Suprapubic skin (tissue), 4 donors: ENCODE data around the gene TFF2.

Experiments used
- POLR2A ChIP-seq, 2 donors: fragments of 450-650 bp; IDR thresholded peaks; one replicate each; pipeline ENCODE4 v1.6.1; 2017; ENCODE audit warnings: antibody characterized with exemption in 2 of 2, mild to moderate bottlenecking in 2 of 2, moderate library complexity in 2 of 2
- POLR2AphosphoS5 ChIP-seq, 3 donors: sonication (generic); formaldehyde crosslinking; IDR thresholded peaks; one replicate each; pipeline ENCODE4 v1.6.1; 2017; ENCODE audit warnings: antibody characterized with exemption in 3 of 3
- TF ChIP-seq, protein P1 (sequence below), 2 donors: fragments of 200-600 bp in 1 of 2; fragments of 450-650 bp in 1 of 2; sonication (generic) in 1 of 2; IDR thresholded peaks; one replicate each; pipeline ENCODE4 v1.5.1; 2016 to 2019; ENCODE audit warnings: antibody characterized with exemption in 2 of 2, mild to moderate bottlenecking in 1 of 2, moderate library complexity in 1 of 2

DNA sequence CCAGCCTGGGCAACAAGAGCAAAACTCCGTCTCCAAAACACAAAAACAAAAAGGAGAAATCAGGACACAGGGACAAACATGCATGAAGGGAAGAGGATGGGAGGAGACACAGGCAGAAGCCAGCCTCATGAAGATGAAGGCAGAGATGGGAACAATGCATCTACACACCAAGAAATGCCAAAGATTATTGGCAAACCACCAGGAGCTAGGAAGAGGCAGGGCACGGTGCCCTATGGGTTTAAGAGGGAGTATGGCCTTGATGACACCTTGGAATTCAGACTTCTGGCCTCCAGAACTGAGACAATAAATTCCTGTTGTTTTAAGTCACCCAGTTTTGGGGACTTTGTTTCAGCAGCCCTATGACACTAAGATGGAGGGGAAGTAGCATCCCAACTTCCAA lies 39.9 kb upstream of the TFF2 start:
- TF ChIP-seq, protein P1, sequence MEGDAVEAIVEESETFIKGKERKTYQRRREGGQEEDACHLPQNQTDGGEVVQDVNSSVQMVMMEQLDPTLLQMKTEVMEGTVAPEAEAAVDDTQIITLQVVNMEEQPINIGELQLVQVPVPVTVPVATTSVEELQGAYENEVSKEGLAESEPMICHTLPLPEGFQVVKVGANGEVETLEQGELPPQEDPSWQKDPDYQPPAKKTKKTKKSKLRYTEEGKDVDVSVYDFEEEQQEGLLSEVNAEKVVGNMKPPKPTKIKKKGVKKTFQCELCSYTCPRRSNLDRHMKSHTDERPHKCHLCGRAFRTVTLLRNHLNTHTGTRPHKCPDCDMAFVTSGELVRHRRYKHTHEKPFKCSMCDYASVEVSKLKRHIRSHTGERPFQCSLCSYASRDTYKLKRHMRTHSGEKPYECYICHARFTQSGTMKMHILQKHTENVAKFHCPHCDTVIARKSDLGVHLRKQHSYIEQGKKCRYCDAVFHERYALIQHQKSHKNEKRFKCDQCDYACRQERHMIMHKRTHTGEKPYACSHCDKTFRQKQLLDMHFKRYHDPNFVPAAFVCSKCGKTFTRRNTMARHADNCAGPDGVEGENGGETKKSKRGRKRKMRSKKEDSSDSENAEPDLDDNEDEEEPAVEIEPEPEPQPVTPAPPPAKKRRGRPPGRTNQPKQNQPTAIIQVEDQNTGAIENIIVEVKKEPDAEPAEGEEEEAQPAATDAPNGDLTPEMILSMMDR (IDR thresholded peaks at IDR 0.05) = no peak
- TF ChIP-seq POLR2A (IDR thresholded peaks at IDR 0.05) (no peak), POLR2AphosphoS5 (IDR thresholded peaks at IDR 0.05) (no peak)
